ENCODE data around the gene NKX6-2. TPM values are rescaled to one million over a fixed set of nuclear protein-coding genes. Genes with fewer than 3 reads are reported as not detected.
"Not testable (repeated sequence)": the region's sequence is repeated elsewhere in the genome, so short reads cannot be mapped to it uniquely, and the experiment has no call there.

NKX6-2 gene
- total RNA-seq, 1 donor = not detected

DNA sequence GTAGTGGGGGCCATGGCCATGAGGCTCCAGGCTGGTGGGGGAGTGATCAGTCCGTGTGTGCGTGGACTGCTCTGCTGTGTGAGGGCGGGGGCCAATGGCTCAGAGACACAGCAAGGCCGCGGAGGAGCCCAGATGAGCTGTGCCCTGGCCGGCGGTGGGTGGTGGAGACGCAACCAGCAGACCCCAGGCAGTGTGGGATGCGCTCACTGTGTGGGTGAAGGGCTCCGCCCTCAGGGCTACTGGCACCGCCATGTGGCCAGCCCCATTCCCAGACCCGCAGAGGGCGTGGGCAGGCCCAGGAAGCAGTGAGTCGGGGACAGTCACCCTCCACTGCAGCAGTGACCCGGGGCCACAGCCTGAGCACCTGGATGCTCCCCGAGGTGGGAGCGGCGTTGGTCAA, 9.1 kb downstream of the NKX6-2 start:
- Histone ChIP-seq H3K27ac (ENCODE audit: low read depth, low read length) (no peak overlapping the region), H2AFZ (ENCODE audit: low read length) (no peak overlapping the region), H3K4me2 (ENCODE audit: insufficient read depth, low read length) (no peak overlapping the region), H3K4me1 (ENCODE audit: insufficient read depth, low read length) (no peaks in the 10 kb centered on the region), H3K36me3 (ENCODE audit: insufficient read depth, low read length) (peaks cover 2% of the 10 kb centered on the region), H3K79me2 (ENCODE audit: insufficient read depth, low read length) (no peaks in the 10 kb centered on the region), H3K27me3 (ENCODE audit: insufficient read depth, low read length) (no peaks in the 10 kb centered on the region), H3K9me3 (ENCODE audit: low read depth, low read length) (no peaks in the 10 kb centered on the region), H3K4me3 (ENCODE audit: insufficient read depth, low read length) (no peak overlapping the region), H4K20me1 (ENCODE audit: insufficient read depth, low read length) (no peaks in the 10 kb centered on the region)
- TF ChIP-seq, protein P1, sequence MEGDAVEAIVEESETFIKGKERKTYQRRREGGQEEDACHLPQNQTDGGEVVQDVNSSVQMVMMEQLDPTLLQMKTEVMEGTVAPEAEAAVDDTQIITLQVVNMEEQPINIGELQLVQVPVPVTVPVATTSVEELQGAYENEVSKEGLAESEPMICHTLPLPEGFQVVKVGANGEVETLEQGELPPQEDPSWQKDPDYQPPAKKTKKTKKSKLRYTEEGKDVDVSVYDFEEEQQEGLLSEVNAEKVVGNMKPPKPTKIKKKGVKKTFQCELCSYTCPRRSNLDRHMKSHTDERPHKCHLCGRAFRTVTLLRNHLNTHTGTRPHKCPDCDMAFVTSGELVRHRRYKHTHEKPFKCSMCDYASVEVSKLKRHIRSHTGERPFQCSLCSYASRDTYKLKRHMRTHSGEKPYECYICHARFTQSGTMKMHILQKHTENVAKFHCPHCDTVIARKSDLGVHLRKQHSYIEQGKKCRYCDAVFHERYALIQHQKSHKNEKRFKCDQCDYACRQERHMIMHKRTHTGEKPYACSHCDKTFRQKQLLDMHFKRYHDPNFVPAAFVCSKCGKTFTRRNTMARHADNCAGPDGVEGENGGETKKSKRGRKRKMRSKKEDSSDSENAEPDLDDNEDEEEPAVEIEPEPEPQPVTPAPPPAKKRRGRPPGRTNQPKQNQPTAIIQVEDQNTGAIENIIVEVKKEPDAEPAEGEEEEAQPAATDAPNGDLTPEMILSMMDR (IDR thresholded peaks at IDR 0.05; ENCODE audit: extremely low read depth, low read depth, low read length) = no peak
- DNase-seq (ENCODE audit: insufficient read length, low spot score, missing footprints) = no peak

DNA sequence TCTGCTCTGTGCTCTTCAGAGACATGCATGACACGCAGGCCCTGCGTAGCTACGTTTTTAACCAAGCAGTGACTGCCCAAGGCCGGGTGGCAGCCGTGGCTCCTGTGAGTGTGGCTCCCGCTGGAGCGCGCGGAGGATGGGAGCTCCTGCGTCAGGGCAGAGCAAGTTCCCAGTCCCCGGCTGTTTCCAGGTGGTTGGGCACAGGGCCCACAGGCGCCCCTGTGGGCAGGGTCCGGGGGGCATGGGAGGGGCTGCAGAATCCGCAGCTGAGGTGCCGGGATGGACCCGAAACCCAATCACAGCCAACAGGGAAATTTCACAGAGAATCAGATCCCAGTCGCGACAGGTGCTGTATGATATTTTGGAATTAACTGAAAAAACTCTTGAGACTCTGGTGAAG, 9.8 kb downstream of the NKX6-2 start:
- no peak for DNase-seq (ENCODE audit: insufficient read length, low spot score, missing footprints)
- Histone ChIP-seq H2AFZ (ENCODE audit: low read length) (no peak overlapping the region), H3K4me1 (ENCODE audit: insufficient read depth, low read length) (no peaks in the 10 kb centered on the region), H3K79me2 (ENCODE audit: insufficient read depth, low read length) (no peaks in the 10 kb centered on the region), H3K9me3 (ENCODE audit: low read depth, low read length) (no peaks in the 10 kb centered on the region), H3K4me3 (ENCODE audit: insufficient read depth, low read length) (no peak overlapping the region), H3K36me3 (ENCODE audit: insufficient read depth, low read length) (no peaks in the 10 kb centered on the region), H3K4me2 (ENCODE audit: insufficient read depth, low read length) (no peak overlapping the region), H3K27ac (ENCODE audit: low read depth, low read length) (no peak overlapping the region), H4K20me1 (ENCODE audit: insufficient read depth, low read length) (no peaks in the 10 kb centered on the region), H3K27me3 (ENCODE audit: insufficient read depth, low read length) (no peaks in the 10 kb centered on the region)
- TF ChIP-seq, protein P1 (IDR thresholded peaks at IDR 0.05; ENCODE audit: extremely low read depth, low read depth, low read length) = no peak

DNA sequence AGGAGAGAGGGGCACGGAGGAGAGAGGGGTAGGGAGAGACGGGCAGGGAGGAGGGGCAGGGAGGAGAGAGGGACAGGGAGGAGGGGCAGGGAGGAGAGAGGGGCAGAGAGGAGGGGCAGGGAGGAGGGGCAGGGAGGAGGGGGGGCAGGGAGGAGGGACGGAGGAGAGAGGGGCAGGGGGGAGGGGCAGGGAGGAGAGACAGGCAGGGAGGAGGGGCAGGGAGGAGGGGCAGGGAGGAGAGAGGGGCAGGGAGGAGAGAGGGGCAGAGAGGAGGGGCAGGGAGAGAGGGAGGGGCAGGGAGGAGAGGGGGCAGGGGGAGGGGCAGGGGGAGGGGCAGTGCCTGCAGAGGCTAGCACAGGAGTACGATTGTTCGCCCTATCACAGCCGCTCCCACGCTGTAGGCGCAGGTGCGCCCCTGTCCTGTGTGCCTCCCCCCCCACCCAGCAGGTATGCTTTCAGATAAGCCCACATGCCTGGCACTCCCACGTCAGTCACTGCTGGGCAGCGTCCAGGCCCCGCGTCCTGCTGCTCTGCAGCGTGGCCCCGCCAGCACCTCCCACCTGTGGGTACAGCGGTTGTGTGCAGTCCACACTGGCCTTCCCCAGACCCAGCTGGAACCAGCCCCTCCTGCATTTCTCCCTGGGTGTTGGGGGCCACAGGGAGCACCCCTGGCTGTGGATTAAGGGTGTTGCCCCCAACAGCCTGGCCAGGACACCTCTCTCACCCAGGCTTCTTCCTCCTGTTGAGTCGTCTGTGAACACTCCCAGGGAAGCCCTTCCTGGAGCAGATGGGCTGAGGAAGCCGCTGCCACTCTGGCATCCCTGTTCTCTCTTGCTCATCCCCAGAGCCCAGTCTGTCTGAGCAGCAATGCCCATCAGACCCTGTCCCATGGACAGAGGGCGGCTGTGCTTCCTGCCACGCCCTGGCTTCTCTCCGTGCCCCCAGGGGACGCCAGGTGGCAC, 10.8 kb downstream of the NKX6-2 start:
- TF ChIP-seq, protein P1 (IDR thresholded peaks at IDR 0.05; ENCODE audit: extremely low read depth, low read depth, low read length) = no peak
- Histone ChIP-seq H3K4me1 (ENCODE audit: insufficient read depth, low read length) (no peaks in the 10 kb centered on the region), H2AFZ (ENCODE audit: low read length) (no peak overlapping the region), H3K27ac (ENCODE audit: low read depth, low read length) (no peak overlapping the region), H3K27me3 (ENCODE audit: insufficient read depth, low read length) (no peaks in the 10 kb centered on the region), H3K9me3 (ENCODE audit: low read depth, low read length) (no peaks in the 10 kb centered on the region), H3K36me3 (ENCODE audit: insufficient read depth, low read length) (no peaks in the 10 kb centered on the region), H4K20me1 (ENCODE audit: insufficient read depth, low read length) (no peaks in the 10 kb centered on the region), H3K79me2 (ENCODE audit: insufficient read depth, low read length) (no peaks in the 10 kb centered on the region), H3K4me3 (ENCODE audit: insufficient read depth, low read length) (no peak overlapping the region), H3K4me2 (ENCODE audit: insufficient read depth, low read length) (no peak overlapping the region)
- no peak for DNase-seq (ENCODE audit: insufficient read length, low spot score, missing footprints)

DNA sequence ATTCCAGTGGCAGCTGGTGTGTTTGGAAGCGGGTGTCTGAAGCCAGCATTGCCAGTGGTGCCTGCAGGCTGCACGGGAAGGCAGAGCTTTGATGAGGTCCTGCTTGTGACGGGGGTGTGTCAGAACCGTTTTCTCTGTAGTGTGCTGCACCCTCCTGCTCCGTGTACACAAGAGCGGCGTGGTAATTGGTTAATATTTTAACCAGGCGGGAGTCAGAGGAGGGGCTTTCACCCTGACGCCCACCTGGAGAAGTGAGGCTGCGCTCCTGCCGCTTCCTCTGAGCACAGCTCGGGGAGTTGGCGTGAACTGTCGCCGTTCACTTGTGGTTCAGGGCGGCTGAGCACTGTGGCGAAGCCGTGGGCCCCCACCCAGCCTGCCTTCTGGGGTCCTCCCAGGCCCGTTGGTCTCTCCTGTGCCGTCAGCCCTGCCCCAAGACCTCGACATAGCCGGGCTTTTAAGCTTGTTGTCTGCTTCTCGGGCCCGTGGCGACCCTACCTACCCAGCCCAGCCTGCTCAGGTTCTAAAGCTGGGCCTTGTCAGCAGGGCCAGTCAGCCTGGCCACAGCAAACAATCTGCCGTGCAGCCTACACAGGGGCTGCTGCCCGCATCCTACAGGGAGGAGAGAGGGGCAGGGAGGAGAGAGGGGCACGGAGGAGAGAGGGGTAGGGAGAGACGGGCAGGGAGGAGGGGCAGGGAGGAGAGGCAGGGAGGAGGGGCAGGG, 11.6 kb downstream of the NKX6-2 start:
- Histone ChIP-seq H4K20me1 (ENCODE audit: insufficient read depth, low read length) (no peaks in the 10 kb centered on the region), H3K36me3 (ENCODE audit: insufficient read depth, low read length) (no peaks in the 10 kb centered on the region), H3K27ac (ENCODE audit: low read depth, low read length) (no peak overlapping the region), H3K4me1 (ENCODE audit: insufficient read depth, low read length) (no peaks in the 10 kb centered on the region), H3K79me2 (ENCODE audit: insufficient read depth, low read length) (no peaks in the 10 kb centered on the region), H2AFZ (ENCODE audit: low read length) (no peak overlapping the region), H3K4me2 (ENCODE audit: insufficient read depth, low read length) (no peak overlapping the region), H3K9me3 (ENCODE audit: low read depth, low read length) (no peaks in the 10 kb centered on the region), H3K4me3 (ENCODE audit: insufficient read depth, low read length) (no peak overlapping the region), H3K27me3 (ENCODE audit: insufficient read depth, low read length) (no peaks in the 10 kb centered on the region)
- DNase-seq (ENCODE audit: insufficient read length, low spot score, missing footprints) = no peak
- TF ChIP-seq, protein P1 (IDR thresholded peaks at IDR 0.05; ENCODE audit: extremely low read depth, low read depth, low read length) = no peak

DNA sequence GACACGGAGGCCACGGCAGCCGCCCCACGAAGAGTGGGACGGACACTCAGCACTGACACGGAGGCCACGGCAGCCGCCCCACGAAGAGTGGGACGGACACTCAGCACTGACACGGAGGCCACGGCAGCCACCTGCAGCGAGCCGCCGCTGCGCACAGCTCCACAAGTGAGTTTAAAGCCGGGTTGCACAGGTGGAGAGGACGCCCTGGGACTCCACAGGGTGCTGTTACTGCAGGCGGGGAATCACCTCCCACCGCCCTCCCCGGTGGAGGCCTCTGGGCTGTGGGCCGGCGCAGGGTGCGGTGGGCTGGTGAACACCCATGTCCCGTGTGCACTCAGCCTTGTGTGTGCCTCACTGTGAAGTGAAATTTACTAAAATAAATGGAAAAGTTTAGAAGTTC, 13.1 kb downstream of the NKX6-2 start:
- H3K4me1 ChIP-seq (ENCODE audit: insufficient read depth, low read length); H3K4me3 ChIP-seq (ENCODE audit: insufficient read depth, low read length); H3K27me3 ChIP-seq (ENCODE audit: insufficient read depth, low read length); H2AFZ ChIP-seq (ENCODE audit: low read length); DNase-seq (ENCODE audit: insufficient read length, low spot score, missing footprints); H3K27ac ChIP-seq (ENCODE audit: low read depth, low read length); H3K4me2 ChIP-seq (ENCODE audit: insufficient read depth, low read length); H3K36me3 ChIP-seq (ENCODE audit: insufficient read depth, low read length); H3K79me2 ChIP-seq (ENCODE audit: insufficient read depth, low read length); H3K9me3 ChIP-seq (ENCODE audit: low read depth, low read length); H4K20me1 ChIP-seq (ENCODE audit: insufficient read depth, low read length): not testable (repeated sequence)
